WTC11 (cell line): ENCODE data around the gene NR2E3. TPM values are rescaled to one million over a fixed set of nuclear protein-coding genes. Genes with fewer than 3 reads are reported as not detected.

Experiments
- ATAC-seq: fragments of 200-7000 bp; cut with Tn5 transposase; 2 replicates; pipeline ENCODE4 v1.10.0; 2021; ENCODE audit warnings: mild to moderate bottlenecking, moderate library complexity
- CTCF ChIA-PET: fragments of 300-600 bp; sonication (Branson Sonifier 250); formaldehyde crosslinking; loops from one replicate; lab custom pipeline; 2021; ENCODE audit warnings: antibody characterized with exemption; lab: Charles Lee
- POLR2A ChIA-PET: fragments of 350-600 bp; sonication (Branson Sonifier 250); formaldehyde crosslinking; loops from one replicate; lab custom pipeline; 2021; ENCODE audit warnings: antibody characterized with exemption; lab: Charles Lee
- DNase-seq: peaks from one replicate; pipeline ENCODE4 v3.0.0; 2021; ENCODE audit warnings: low spot score
- H3K27ac Mint-ChIP-seq: 2 replicates; pipeline ENCODE4 v1.8.0; 2021; ENCODE audit warnings: mixed read lengths
- H3K27me3 Mint-ChIP-seq: 2 replicates; pipeline ENCODE4 v1.8.0; 2021; ENCODE audit warnings: low read depth, mild to moderate bottlenecking, moderate library complexity, mixed read lengths
- H3K36me3 Mint-ChIP-seq: 2 replicates; pipeline ENCODE4 v1.8.0; 2021; ENCODE audit warnings: mixed read lengths
- H3K4me1 Mint-ChIP-seq: 2 replicates; pipeline ENCODE4 v1.8.0; 2022; ENCODE audit warnings: mixed read lengths
- H3K4me3 Mint-ChIP-seq: 2 replicates; pipeline ENCODE4 v1.8.0; 2021; ENCODE audit warnings: mild to moderate bottlenecking, moderate library complexity, mixed read lengths
- H3K9me3 Mint-ChIP-seq: 2 replicates; pipeline ENCODE4 v1.8.0; 2021; ENCODE audit warnings: mixed read lengths
- ESRRA ChIP-seq: sonication (generic); formaldehyde crosslinking; IDR thresholded peaks from 2 replicates; pipeline ENCODE4 v1.8.1; 2022; ENCODE audit warnings: mild to moderate bottlenecking, missing genetic modification reagents, borderline replicate concordance
- GTF2I ChIP-seq: fragments of 250-450 bp; sonication (Bioruptor Pico); conservative IDR thresholded peaks from 2 replicates; pipeline ENCODE4 v1.4.0; 2021; ENCODE audit warnings: mild to moderate bottlenecking
- KAT7 ChIP-seq: sonication (generic); formaldehyde crosslinking; IDR thresholded peaks from 2 replicates; pipeline ENCODE4 v1.8.1; 2023; ENCODE audit warnings: missing genetic modification reagents, mild to moderate bottlenecking, borderline replicate concordance
- NFYB ChIP-seq: sonication (generic); formaldehyde crosslinking; conservative IDR thresholded peaks from 2 replicates; pipeline ENCODE4 v1.8.0; 2022; ENCODE audit warnings: low read depth, missing genetic modification reagents
- NR1H2 ChIP-seq: sonication (generic); formaldehyde crosslinking; IDR thresholded peaks from 2 replicates; pipeline ENCODE4 v1.9.0; 2021; ENCODE audit warnings: mild to moderate bottlenecking, moderate library complexity, missing genetic modification reagents
- SOX15 ChIP-seq: fragments of 250-450 bp; sonication (Bioruptor Pico); IDR thresholded peaks from 2 replicates; pipeline ENCODE4 v1.9.0; 2021; ENCODE audit warnings: mild to moderate bottlenecking
- SP1 ChIP-seq: sonication (generic); formaldehyde crosslinking; conservative IDR thresholded peaks from 2 replicates; pipeline ENCODE4 v1.8.1; 2022; ENCODE audit warnings: missing genetic modification reagents
- ZNF317 ChIP-seq: sonication (generic); formaldehyde crosslinking; IDR thresholded peaks from 2 replicates; pipeline ENCODE4 v1.8.1; 2023; ENCODE audit warnings: low read depth, mild to moderate bottlenecking, moderate library complexity, missing genetic modification reagents, borderline replicate concordance
- total RNA-seq: library from RNA; stranded (reverse); gene quantifications from 3 replicates; pipeline ENCODE4 v1.2.3, GENCODE V29; 2021
- TF ChIP-seq, protein P1 (sequence below): sonication (generic); formaldehyde crosslinking; conservative IDR thresholded peaks from 2 replicates; pipeline ENCODE4 v1.8.1; 2023; ENCODE audit warnings: mild to moderate bottlenecking, low read depth, missing genetic modification reagents, moderate library complexity
- TF ChIP-seq, protein P2 (sequence below): fragments of 200-600 bp; IDR thresholded peaks from 2 replicates; pipeline ENCODE4 v1.8.0; 2022; ENCODE audit warnings: antibody characterized with exemption
- TF ChIP-seq, protein P3 (sequence below): sonication (generic); formaldehyde crosslinking; IDR thresholded peaks from 2 replicates; pipeline ENCODE4 v1.8.1; 2022; ENCODE audit warnings: missing genetic modification reagents, borderline replicate concordance
- TF ChIP-seq, protein P4 (sequence below): sonication (generic); formaldehyde crosslinking; IDR thresholded peaks from 2 replicates; pipeline ENCODE4 v1.8.0; 2022; ENCODE audit warnings: mild to moderate bottlenecking, missing genetic modification reagents
- TF ChIP-seq, protein P5 (sequence below): sonication (generic); formaldehyde crosslinking; IDR thresholded peaks from 2 replicates; pipeline ENCODE4 v1.8.1; 2023; ENCODE audit warnings: mild to moderate bottlenecking, missing genetic modification reagents, moderate library complexity
- TF ChIP-seq, protein P6 (sequence below): fragments of 250-450 bp; sonication (Bioruptor Pico); conservative IDR thresholded peaks from 2 replicates; pipeline ENCODE4 v1.9.0; 2021; ENCODE audit warnings: mild to moderate bottlenecking

The NR2E3 gene
- total RNA-seq, 1 experiment from 2014 or later, result 1.4 TPM

DNA sequence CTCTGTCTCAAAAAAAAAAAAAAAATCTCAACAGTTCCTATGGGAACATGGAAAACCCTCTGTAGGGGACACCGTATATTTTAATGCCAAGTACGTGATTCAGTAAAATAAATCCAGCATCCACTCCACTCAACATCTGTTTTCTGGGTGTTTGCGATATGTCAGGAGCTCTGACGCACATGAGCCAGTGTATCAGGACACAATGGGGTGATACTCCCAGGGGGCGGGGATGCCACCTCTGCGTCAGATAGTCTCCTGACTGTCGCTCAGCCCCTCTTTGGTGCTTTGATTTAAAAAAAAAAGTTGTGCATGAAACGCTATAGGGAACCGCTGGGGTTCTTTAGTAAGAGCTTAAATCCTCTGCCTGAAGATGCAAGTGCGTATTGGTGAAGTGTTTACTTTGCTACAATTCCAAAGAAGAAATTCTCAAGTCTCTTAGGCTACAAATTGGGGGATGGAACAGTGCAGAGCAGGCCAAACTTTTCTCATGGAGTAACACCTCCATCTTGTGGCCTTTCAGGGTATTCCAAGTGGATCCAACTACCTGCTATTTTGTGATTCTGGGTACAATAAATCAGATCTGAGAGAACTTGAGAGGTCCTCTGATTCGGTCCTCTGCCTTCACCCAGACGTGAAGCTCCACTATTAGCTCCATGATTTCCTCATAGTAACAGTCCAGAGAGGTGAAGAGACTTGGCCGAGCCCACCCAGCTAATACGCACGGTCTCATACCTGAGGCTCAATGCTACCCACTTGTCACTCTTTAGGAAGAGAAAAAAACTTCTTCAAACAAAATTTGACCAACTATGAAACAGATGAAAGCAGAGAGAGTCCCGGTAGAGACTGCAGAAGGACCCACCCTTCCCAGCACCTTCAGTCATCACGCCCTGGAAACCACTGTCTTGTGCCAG is 9.3 kb upstream of the NR2E3 start:
- TF ChIP-seq, protein P1, sequence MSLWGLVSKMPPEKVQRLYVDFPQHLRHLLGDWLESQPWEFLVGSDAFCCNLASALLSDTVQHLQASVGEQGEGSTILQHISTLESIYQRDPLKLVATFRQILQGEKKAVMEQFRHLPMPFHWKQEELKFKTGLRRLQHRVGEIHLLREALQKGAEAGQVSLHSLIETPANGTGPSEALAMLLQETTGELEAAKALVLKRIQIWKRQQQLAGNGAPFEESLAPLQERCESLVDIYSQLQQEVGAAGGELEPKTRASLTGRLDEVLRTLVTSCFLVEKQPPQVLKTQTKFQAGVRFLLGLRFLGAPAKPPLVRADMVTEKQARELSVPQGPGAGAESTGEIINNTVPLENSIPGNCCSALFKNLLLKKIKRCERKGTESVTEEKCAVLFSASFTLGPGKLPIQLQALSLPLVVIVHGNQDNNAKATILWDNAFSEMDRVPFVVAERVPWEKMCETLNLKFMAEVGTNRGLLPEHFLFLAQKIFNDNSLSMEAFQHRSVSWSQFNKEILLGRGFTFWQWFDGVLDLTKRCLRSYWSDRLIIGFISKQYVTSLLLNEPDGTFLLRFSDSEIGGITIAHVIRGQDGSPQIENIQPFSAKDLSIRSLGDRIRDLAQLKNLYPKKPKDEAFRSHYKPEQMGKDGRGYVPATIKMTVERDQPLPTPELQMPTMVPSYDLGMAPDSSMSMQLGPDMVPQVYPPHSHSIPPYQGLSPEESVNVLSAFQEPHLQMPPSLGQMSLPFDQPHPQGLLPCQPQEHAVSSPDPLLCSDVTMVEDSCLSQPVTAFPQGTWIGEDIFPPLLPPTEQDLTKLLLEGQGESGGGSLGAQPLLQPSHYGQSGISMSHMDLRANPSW (CRISPR knock-in tag), result no peak
- TF ChIP-seq KAT7 (CRISPR knock-in tag) (no peak), SP1 (CRISPR knock-in tag) (no peak), NR1H2 (CRISPR knock-in tag) (no peak), ZNF317 (no peak), SOX15 (CRISPR knock-in tag) (no peak), GTF2I (CRISPR knock-in tag) (no peak)
- TF ChIP-seq, protein P2, sequence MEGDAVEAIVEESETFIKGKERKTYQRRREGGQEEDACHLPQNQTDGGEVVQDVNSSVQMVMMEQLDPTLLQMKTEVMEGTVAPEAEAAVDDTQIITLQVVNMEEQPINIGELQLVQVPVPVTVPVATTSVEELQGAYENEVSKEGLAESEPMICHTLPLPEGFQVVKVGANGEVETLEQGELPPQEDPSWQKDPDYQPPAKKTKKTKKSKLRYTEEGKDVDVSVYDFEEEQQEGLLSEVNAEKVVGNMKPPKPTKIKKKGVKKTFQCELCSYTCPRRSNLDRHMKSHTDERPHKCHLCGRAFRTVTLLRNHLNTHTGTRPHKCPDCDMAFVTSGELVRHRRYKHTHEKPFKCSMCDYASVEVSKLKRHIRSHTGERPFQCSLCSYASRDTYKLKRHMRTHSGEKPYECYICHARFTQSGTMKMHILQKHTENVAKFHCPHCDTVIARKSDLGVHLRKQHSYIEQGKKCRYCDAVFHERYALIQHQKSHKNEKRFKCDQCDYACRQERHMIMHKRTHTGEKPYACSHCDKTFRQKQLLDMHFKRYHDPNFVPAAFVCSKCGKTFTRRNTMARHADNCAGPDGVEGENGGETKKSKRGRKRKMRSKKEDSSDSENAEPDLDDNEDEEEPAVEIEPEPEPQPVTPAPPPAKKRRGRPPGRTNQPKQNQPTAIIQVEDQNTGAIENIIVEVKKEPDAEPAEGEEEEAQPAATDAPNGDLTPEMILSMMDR, result peak; percentile 82
- TF ChIP-seq, protein P3, sequence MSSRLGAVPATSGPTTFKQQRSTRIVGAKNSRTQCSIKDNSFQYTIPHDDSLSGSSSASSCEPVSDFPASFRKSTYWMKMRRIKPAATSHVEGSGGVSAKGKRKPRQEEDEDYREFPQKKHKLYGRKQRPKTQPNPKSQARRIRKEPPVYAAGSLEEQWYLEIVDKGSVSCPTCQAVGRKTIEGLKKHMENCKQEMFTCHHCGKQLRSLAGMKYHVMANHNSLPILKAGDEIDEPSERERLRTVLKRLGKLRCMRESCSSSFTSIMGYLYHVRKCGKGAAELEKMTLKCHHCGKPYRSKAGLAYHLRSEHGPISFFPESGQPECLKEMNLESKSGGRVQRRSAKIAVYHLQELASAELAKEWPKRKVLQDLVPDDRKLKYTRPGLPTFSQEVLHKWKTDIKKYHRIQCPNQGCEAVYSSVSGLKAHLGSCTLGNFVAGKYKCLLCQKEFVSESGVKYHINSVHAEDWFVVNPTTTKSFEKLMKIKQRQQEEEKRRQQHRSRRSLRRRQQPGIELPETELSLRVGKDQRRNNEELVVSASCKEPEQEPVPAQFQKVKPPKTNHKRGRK (CRISPR knock-in tag), result no peak
- peaks cover 25% of the 10 kb centered on the region for H3K4me1 Mint-ChIP-seq
- H3K27ac Mint-ChIP-seq, result no peak overlapping the region; the same call in 1 of the 2 replicates
- ChIA-PET CTCF (interaction anchor here (0.5 to 4.5 kb wide), 18 partner anchors 9 to 414 kb away, joined by 3 to 43 read pairs (median 5); no protein-coding TSS in a partner anchor), POLR2A (no interaction called here)
- no peaks in the 10 kb centered on the region for H3K36me3 Mint-ChIP-seq
- no peak overlapping the region for H3K4me3 Mint-ChIP-seq
- no peaks in the 10 kb centered on the region for H3K9me3 Mint-ChIP-seq
- DNase-seq (peak; percentile 46), ATAC-seq (peak; percentile 72)
- peaks cover 2% of the 10 kb centered on the region; the same call in 1 of the 2 replicates for H3K27me3 Mint-ChIP-seq

DNA sequence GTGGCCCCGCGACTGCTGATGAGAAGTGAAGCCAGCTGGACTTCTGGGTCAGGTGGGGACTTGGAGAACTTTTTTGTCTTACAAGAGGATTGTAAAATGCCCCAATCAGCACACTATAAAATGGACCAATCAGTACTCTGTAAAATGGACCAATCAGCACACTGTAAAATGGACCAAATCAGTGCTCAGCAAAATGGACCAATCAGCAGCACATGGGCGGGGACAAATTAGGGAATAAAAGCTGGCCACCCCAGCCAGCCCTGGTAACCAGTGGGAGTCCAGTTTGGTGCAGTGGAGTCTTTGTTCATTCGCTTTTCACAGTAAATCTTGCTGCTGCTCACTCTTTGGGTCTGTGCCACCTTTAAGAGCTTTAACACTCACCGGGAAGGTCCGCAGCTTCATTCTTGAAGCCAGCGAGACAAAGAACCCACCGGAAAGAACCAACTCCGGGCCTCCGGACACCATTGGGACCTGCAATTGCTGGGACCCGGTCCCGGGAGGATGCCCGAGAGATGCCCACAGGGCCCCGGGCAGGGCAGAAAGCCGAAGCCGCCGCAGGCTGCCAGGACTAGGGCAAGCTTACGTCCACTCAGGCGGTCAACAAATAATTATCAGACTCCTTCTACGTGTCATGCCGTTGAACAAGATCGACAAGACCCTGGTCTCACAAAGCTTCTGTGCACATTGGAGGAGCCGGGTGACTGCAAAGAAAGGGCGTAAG is 8.3 kb upstream of the NR2E3 start:
- DNase-seq (no peak), ATAC-seq (no peak)
- TF ChIP-seq, protein P4, sequence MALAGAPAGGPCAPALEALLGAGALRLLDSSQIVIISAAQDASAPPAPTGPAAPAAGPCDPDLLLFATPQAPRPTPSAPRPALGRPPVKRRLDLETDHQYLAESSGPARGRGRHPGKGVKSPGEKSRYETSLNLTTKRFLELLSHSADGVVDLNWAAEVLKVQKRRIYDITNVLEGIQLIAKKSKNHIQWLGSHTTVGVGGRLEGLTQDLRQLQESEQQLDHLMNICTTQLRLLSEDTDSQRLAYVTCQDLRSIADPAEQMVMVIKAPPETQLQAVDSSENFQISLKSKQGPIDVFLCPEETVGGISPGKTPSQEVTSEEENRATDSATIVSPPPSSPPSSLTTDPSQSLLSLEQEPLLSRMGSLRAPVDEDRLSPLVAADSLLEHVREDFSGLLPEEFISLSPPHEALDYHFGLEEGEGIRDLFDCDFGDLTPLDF (CRISPR knock-in tag), result no peak
- peak; percentile 43; the same call in 1 of the 2 replicates for TF ChIP-seq NFYB
- no peak overlapping the region for H3K27ac Mint-ChIP-seq
- peaks cover 2% of the 10 kb centered on the region; the same call in 1 of the 2 replicates for H3K27me3 Mint-ChIP-seq
- ChIA-PET CTCF (interaction anchor here (0.6 to 4.5 kb wide), 18 partner anchors 10 to 416 kb away, joined by 3 to 43 read pairs (median 4); no protein-coding TSS in a partner anchor), POLR2A (no interaction called here)
- no peaks in the 10 kb centered on the region for H3K9me3 Mint-ChIP-seq
- no peaks in the 10 kb centered on the region for H3K36me3 Mint-ChIP-seq
- H3K4me3 Mint-ChIP-seq, result no peak overlapping the region
- H3K4me1 Mint-ChIP-seq, result peaks cover 35% of the 10 kb centered on the region

DNA sequence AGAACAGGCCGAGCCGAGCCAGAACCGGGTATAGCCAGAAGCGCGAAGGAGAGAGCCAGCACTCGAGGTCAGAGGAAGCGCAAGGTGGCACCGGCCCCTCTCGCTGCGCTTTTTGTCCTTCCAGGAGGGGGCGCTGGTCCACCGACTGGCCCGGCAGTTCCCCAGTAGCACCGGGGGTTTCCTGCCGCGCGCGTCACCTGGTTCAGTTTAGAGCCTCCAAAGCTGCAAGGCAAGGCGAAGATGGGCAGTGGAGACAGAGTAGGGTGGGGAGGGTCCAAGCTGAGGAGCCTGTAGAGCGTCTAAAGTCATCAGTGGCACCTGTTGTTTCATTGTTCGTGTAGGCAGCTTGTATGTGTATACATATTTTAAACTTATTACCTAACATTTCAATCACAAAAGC is 7.6 kb upstream of the NR2E3 start:
- H3K4me1 Mint-ChIP-seq, result peaks cover 42% of the 10 kb centered on the region
- H3K27me3 Mint-ChIP-seq, result peaks cover 2% of the 10 kb centered on the region; the same call in 1 of the 2 replicates
- peak; percentile 88 for DNase-seq
- POLR2A ChIA-PET, result no interaction called here
- H3K27ac Mint-ChIP-seq, result 0 out of 2 replicates have a peak overlapping the region, but pooled peaks have one; percentile 29
- CTCF ChIA-PET, result interaction anchor here (0.6 to 4.5 kb wide), 20 partner anchors 19 to 564 kb away, joined by 3 to 43 read pairs (median 3); no protein-coding TSS in a partner anchor
- H3K9me3 Mint-ChIP-seq, result no peaks in the 10 kb centered on the region
- no peak overlapping the region for H3K4me3 Mint-ChIP-seq
- peak; percentile 54 for ATAC-seq
- H3K36me3 Mint-ChIP-seq, result no peaks in the 10 kb centered on the region
- TF ChIP-seq, protein P5, sequence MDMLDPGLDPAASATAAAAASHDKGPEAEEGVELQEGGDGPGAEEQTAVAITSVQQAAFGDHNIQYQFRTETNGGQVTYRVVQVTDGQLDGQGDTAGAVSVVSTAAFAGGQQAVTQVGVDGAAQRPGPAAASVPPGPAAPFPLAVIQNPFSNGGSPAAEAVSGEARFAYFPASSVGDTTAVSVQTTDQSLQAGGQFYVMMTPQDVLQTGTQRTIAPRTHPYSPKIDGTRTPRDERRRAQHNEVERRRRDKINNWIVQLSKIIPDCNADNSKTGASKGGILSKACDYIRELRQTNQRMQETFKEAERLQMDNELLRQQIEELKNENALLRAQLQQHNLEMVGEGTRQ (CRISPR knock-in tag), result peak; percentile 56
- TF ChIP-seq, protein P2, result peak; percentile 83
- TF ChIP-seq, protein P6, sequence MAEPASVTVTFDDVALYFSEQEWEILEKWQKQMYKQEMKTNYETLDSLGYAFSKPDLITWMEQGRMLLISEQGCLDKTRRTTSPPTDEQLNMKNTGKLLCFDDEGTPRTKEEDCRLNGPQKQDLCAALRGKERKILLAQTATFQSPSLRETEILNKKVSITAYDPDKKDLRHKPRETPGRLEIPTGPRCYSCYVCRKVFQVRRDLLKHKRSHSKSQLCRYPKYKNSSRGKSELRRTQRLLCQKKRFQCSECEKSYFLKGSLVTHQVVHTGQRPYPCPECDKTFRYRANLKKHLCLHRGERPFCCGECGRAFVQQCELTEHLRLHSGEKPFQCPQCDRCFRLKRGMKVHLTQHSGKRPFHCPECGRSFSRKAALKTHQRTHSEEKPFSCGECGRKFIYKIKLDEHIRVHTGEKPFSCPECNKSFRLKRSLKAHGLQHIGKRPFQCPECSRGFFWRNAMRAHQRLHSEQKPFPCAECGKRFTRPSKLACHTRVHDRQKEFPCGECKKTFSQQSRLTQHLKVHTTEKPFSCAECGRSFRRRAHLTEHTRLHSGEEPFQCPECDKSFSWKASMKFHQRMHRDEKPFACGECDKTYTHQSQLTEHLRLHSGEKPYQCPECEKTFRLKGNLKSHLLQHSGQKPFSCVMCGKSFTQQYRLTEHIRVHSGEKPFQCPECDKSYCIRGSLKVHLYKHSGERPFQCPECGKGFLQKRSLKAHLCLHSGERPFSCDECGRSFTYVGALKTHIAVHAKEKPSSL (CRISPR knock-in tag), result no peak
- TF ChIP-seq ESRRA (CRISPR knock-in tag), result no peak
